Suppressor macrophage treated with lipopolysaccharide for 1 hour (primary cell): ENCODE results near the gene KCNJ14.

Experiments used
- DNase-seq, 3 donors: peaks; one replicate each; pipeline ENCODE4 v3.0.0-alpha.2; 2020 to 2022

Gene KCNJ14

GRCh38 chr19:48489608-48490216 is 34.3 kb downstream of the KCNJ14 start:
- DNase-seq: peak; percentile 76 to 88 (median 82)

GRCh38 chr19:48490981-48491792 is 35.8 kb downstream of the KCNJ14 start:
- peak in 2 of 3 donors; percentile 44 to 74 for DNase-seq

GRCh38 chr19:48491793-48492123 is 36.4 kb downstream of the KCNJ14 start:
- no peak for DNase-seq

GRCh38 chr19:48492925-48493717 is 37.7 kb downstream of the KCNJ14 start:
- peak; percentile 96 to 99 (median 97) for DNase-seq

GRCh38 chr19:48493718-48494401 is 38.5 kb downstream of the KCNJ14 start:
- DNase-seq: no peak

- peak; percentile 60 to 67 (median 60) for DNase-seq
These were observed 40.0 kb downstream of the KCNJ14 start for GRCh38 chr19:48495396-48495795.

- no peak for DNase-seq
These were observed 41.8 kb downstream of the KCNJ14 start for GRCh38 chr19:48496959-48497727.

GRCh38 chr19:48497728-48498594 is 42.6 kb downstream of the KCNJ14 start:
- no peak for DNase-seq

GRCh38 chr19:48498595-48499311 is 43.4 kb downstream of the KCNJ14 start:
- no peak for DNase-seq

GRCh38 chr19:48499316-48500090 is 44.1 kb downstream of the KCNJ14 start:
- DNase-seq: no peak

- no peak for DNase-seq
These were observed 45.6 kb downstream of the KCNJ14 start for GRCh38 chr19:48500830-48501493.

- DNase-seq: peak; percentile 55 to 86 (median 59)
These were observed 46.3 kb downstream of the KCNJ14 start for GRCh38 chr19:48501494-48502349.

- no peak for DNase-seq
These were observed 47.1 kb downstream of the KCNJ14 start for GRCh38 chr19:48502350-48503018.

GRCh38 chr19:48506138-48506733 is 50.9 kb downstream of the KCNJ14 start:
- peak; percentile 60 to 77 (median 74) for DNase-seq

- no peak for DNase-seq
These were observed 52.6 kb downstream of the KCNJ14 start for GRCh38 chr19:48507911-48508439.

GRCh38 chr19:48508729-48509411 is 53.5 kb downstream of the KCNJ14 start:
- no peak for DNase-seq
